Stomach smooth muscle (tissue), 2 donors: ENCODE results near the gene CLDN5.
"Not testable (repeated sequence)": the region's sequence is repeated elsewhere in the genome, so short reads cannot be mapped to it uniquely, and the experiment has no call there.

ENCODE experiments used
- H3K27ac ChIP-seq: one replicate; pipeline ENCODE4 v1.7.0; 2013; ENCODE audit warnings: mild to moderate bottlenecking, low read length, inconsistent platforms
- H3K27me3 ChIP-seq, 2 donors: one replicate each; pipeline ENCODE4 v1.7.0; 2013; ENCODE audit warnings: low read length in 2 of 2; ENCODE audit not compliant: insufficient read depth in 2 of 2, control insufficient read depth in 1 of 2
- H3K36me3 ChIP-seq, 2 donors: one replicate each; pipeline ENCODE4 v1.7.0; 2013; ENCODE audit warnings: low read length in 2 of 2; ENCODE audit not compliant: control insufficient read depth in 2 of 2, insufficient read depth in 2 of 2
- H3K4me1 ChIP-seq: one replicate; pipeline ENCODE4 v1.7.0; 2013; ENCODE audit warnings: low read length; ENCODE audit not compliant: control insufficient read depth, insufficient read depth
- H3K4me3 ChIP-seq, 2 donors: one replicate each; pipeline ENCODE4 v1.7.0; 2013; ENCODE audit warnings: low read length in 2 of 2
- H3K9ac ChIP-seq, 2 donors: one replicate each; pipeline ENCODE4 v1.7.0; 2013; ENCODE audit warnings: low read length in 2 of 2, mild to moderate bottlenecking in 1 of 2
- H3K9me3 ChIP-seq, 2 donors: one replicate each; pipeline ENCODE4 v1.7.0; 2013; ENCODE audit warnings: low read length in 2 of 2; ENCODE audit not compliant: control insufficient read depth in 2 of 2
- donor health status: healthy.
- donor health status: Pancreatic carcinoma.

CLDN5 gene

GRCh38 chr22:19548427-19548826 lies 24.2 kb upstream of the CLDN5 start:
- not testable (repeated sequence) for H3K9me3 ChIP-seq, H3K9ac ChIP-seq, H3K4me3 ChIP-seq, H3K36me3 ChIP-seq, H3K4me1 ChIP-seq, H3K27me3 ChIP-seq, H3K27ac ChIP-seq

- Histone ChIP-seq H3K27ac (no peak overlapping the region), H3K9me3 (no peaks in the 10 kb centered on the region), H3K36me3 (no peaks in the 10 kb centered on the region)
Observed at GRCh38 chr22:19547620-19548019, 23.4 kb upstream of the CLDN5 start.

GRCh38 chr22:19546680-19547079 lies 22.5 kb upstream of the CLDN5 start:
- Histone ChIP-seq H3K9ac (no peak overlapping the region), H3K4me1 (no peaks in the 10 kb centered on the region), H3K36me3 (no peaks in the 10 kb centered on the region), H3K4me3 (no peak overlapping the region), H3K9me3 (no peaks in the 10 kb centered on the region), H3K27ac (no peak overlapping the region), H3K27me3 (peaks cover 4 to 6% of the 10 kb centered on the region in 2 donors)

More at GRCh38 chr22:19547620-19548019, 23.4 kb upstream of the CLDN5 start:
- H3K4me1 ChIP-seq: no peaks in the 10 kb centered on the region
- no peak overlapping the region for H3K9ac ChIP-seq
- H3K27me3 ChIP-seq: peaks cover 4 to 6% of the 10 kb centered on the region in 2 donors
- no peak overlapping the region for H3K4me3 ChIP-seq

- no peak overlapping the region for H3K9ac ChIP-seq
- H3K36me3 ChIP-seq: no peaks in the 10 kb centered on the region
- no peak overlapping the region for H3K4me3 ChIP-seq
- H3K27ac ChIP-seq: no peak overlapping the region
- no peaks in the 10 kb centered on the region for H3K4me1 ChIP-seq
- no peaks in the 10 kb centered on the region for H3K9me3 ChIP-seq
- peaks cover 4 to 6% of the 10 kb centered on the region in 2 donors for H3K27me3 ChIP-seq
Observed at GRCh38 chr22:19545935-19546207, 21.7 kb upstream of the CLDN5 start.

- H3K27ac ChIP-seq: no peak overlapping the region
- no peaks in the 10 kb centered on the region for H3K4me1 ChIP-seq
- no peaks in the 10 kb centered on the region for H3K36me3 ChIP-seq
- H3K27me3 ChIP-seq: peaks cover 4 to 6% of the 10 kb centered on the region in 2 donors
- no peak overlapping the region for H3K9ac ChIP-seq
- H3K4me3 ChIP-seq: no peak overlapping the region
- no peaks in the 10 kb centered on the region for H3K9me3 ChIP-seq
Observed at GRCh38 chr22:19543970-19544708, 19.9 kb upstream of the CLDN5 start.

GRCh38 chr22:19540394-19540793 lies 16.2 kb upstream of the CLDN5 start:
- H3K36me3 ChIP-seq: no peaks in the 10 kb centered on the region
- H3K27ac ChIP-seq: no peak overlapping the region
- H3K9me3 ChIP-seq: no peaks in the 10 kb centered on the region
- H3K4me3 ChIP-seq: no peak overlapping the region
- no peak overlapping the region for H3K9ac ChIP-seq
- no peaks in the 10 kb centered on the region for H3K4me1 ChIP-seq
- H3K27me3 ChIP-seq: peaks cover 4 to 6% of the 10 kb centered on the region in 2 donors

- no peaks in the 10 kb centered on the region for H3K9me3 ChIP-seq
- no peaks in the 10 kb centered on the region for H3K4me1 ChIP-seq
- no peaks in the 10 kb centered on the region for H3K27me3 ChIP-seq
- no peaks in the 10 kb centered on the region for H3K36me3 ChIP-seq
- no peak overlapping the region for H3K9ac ChIP-seq
- H3K4me3 ChIP-seq: no peak overlapping the region
- H3K27ac ChIP-seq: no peak overlapping the region
Observed at GRCh38 chr22:19537941-19538488, 13.8 kb upstream of the CLDN5 start.

GRCh38 chr22:19536564-19536963 lies 12.4 kb upstream of the CLDN5 start:
- Histone ChIP-seq H3K36me3 (no peaks in the 10 kb centered on the region), H3K4me3 (no peak overlapping the region), H3K27ac (no peak overlapping the region), H3K27me3 (no peaks in the 10 kb centered on the region), H3K9ac (no peak overlapping the region), H3K4me1 (no peaks in the 10 kb centered on the region), H3K9me3 (no peaks in the 10 kb centered on the region)

- Histone ChIP-seq H3K27me3 (no peaks in the 10 kb centered on the region), H3K9me3 (no peaks in the 10 kb centered on the region), H3K4me3 (no peak overlapping the region), H3K9ac (no peak overlapping the region), H3K36me3 (no peaks in the 10 kb centered on the region), H3K27ac (no peak overlapping the region), H3K4me1 (no peaks in the 10 kb centered on the region)
Observed at GRCh38 chr22:19535001-19535400, 10.8 kb upstream of the CLDN5 start.

GRCh38 chr22:19533857-19534256 lies 9.6 kb upstream of the CLDN5 start:
- Histone ChIP-seq H3K36me3 (no peaks in the 10 kb centered on the region), H3K9me3 (no peaks in the 10 kb centered on the region), H3K27ac (no peak overlapping the region), H3K4me3 (no peak overlapping the region), H3K9ac (no peak overlapping the region), H3K27me3 (no peaks in the 10 kb centered on the region), H3K4me1 (no peaks in the 10 kb centered on the region)

DNA sequence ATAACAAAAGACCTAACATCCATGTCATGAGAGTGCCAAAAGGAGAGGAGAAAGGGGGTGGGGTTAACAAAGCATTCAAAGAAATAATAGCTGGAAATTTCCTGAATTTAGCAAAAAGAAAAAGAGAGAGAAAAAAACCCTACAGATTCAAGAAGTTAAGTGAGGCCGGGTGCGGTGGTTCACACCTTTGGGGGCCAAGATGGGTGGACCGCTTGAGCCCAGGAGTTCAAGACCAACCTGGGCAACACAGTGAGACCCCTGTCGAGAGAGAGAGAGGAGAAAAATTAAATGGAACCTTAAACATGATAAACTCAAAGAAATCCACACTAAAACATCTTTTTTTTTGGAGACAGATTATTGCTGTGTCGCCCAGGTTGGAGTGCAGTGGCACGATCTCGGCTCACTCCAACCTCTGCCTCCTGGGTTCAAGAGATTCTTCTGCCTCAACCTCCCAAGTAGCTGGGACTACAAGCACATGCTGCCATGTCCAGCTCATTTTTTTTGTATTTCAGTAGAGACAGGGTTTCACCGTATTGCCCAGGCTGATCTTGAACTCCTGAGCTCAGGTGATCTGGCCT lies 8.9 kb upstream of the CLDN5 start:
- Histone ChIP-seq H3K9me3 (no peaks in the 10 kb centered on the region), H3K4me1 (no peaks in the 10 kb centered on the region), H3K4me3 (no peak overlapping the region), H3K27ac (no peak overlapping the region), H3K9ac (no peak overlapping the region), H3K36me3 (no peaks in the 10 kb centered on the region), H3K27me3 (no peaks in the 10 kb centered on the region)
